MM.1S (cell line): ENCODE measurements around the gene PCNT.

Source experiments
- CTCF ChIP-seq: fragments of 300-600 bp; sonication (generic); IDR thresholded peaks from 2 replicates; pipeline ENCODE4 v1.5.1; 2016; ENCODE audit warnings: antibody characterized with exemption, low read length, mixed read lengths
- EZH2 ChIP-seq: fragments of 300-600 bp; sonication (generic); optimal IDR thresholded peaks from 2 replicates; pipeline ENCODE3; 2017; ENCODE audit warnings: low read depth, mild to moderate bottlenecking, antibody characterized with exemption, low read length, mixed read lengths
- EZH2phosphoT487 ChIP-seq: fragments of 300-600 bp; sonication (generic); IDR thresholded peaks from 2 replicates; pipeline ENCODE4 v1.6.1; 2018; ENCODE audit warnings: antibody characterized with exemption, low read length

DNA sequence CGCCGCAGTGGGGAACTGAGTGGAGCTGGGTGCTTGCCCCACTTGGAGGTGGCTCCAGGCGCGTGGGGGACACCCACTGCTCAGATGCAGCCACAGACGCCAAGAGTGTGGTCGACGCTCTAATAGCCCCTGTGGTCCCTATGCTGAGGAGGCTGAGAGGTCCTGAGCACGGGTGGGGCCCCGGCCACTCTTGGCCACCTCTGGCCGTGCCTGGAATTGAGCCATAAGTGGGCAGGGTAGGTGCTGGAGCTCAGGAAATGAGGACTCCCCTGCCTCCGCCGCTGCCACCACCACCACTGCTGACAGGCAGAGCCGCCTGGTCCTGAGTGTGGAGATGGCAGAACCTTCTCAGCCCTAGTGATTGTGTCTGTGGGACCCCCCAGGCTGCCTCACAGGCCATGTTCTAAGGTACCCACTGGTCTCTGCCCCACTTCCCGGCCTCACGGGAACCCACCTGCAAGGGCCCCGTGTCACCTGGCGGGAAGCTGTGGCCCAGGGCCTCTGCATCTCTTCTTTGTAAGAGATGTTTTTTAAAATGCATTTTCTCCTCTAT is 100.2 kb downstream of the PCNT start:
- no peak for TF ChIP-seq CTCF
- no peak for TF ChIP-seq EZH2
- no peak for TF ChIP-seq EZH2phosphoT487
